IPS-18a (cell line): ENCODE measurements around the gene FAM180A.
"Not testable (repeated sequence)": the region's sequence is repeated elsewhere in the genome, so short reads cannot be mapped to it uniquely, and the experiment has no call there.

Source experiments
- H3K27ac ChIP-seq: one replicate; pipeline ENCODE4 v1.5.1; 2013; ENCODE audit warnings: low read length
- H3K27me3 ChIP-seq: one replicate; pipeline ENCODE4 v1.6.1; 2013; ENCODE audit warnings: mild to moderate bottlenecking, low read length; ENCODE audit not compliant: control insufficient read depth, insufficient read depth
- H3K36me3 ChIP-seq: one replicate; pipeline ENCODE4 v1.6.1; 2013; ENCODE audit warnings: low read depth, low read length; ENCODE audit not compliant: control insufficient read depth
- H3K4me1 ChIP-seq: one replicate; pipeline ENCODE4 v1.6.1; 2013; ENCODE audit warnings: low read depth, low read length; ENCODE audit not compliant: control insufficient read depth
- H3K4me3 ChIP-seq: one replicate; pipeline ENCODE4 v1.5.1; 2013; ENCODE audit warnings: low read length
- H3K9ac ChIP-seq: one replicate; pipeline ENCODE4 v1.6.1; 2013; ENCODE audit warnings: mild to moderate bottlenecking, low read length, moderate library complexity
- H3K9me3 ChIP-seq: one replicate; pipeline ENCODE4 v1.6.1; 2013; ENCODE audit warnings: low read depth, low read length; ENCODE audit not compliant: control insufficient read depth

FAM180A gene

GRCh38 chr7:135785065-135785464, 36.5 kb upstream of the FAM180A start:
- H3K9me3 ChIP-seq: no peaks in the 10 kb centered on the region
- H3K4me3 ChIP-seq: no peak overlapping the region
- no peaks in the 10 kb centered on the region for H3K4me1 ChIP-seq
- no peaks in the 10 kb centered on the region for H3K36me3 ChIP-seq
- H3K27ac ChIP-seq: no peak overlapping the region
- H3K9ac ChIP-seq: no peak overlapping the region
- H3K27me3 ChIP-seq: no peaks in the 10 kb centered on the region

- Histone ChIP-seq H3K9ac (no peak overlapping the region), H3K9me3 (no peaks in the 10 kb centered on the region), H3K27ac (no peak overlapping the region), H3K4me1 (no peaks in the 10 kb centered on the region), H3K36me3 (no peaks in the 10 kb centered on the region), H3K27me3 (no peaks in the 10 kb centered on the region), H3K4me3 (no peak overlapping the region)
These were observed 35.4 kb upstream of the FAM180A start for GRCh38 chr7:135784013-135784412.

GRCh38 chr7:135782801-135783200, 34.2 kb upstream of the FAM180A start:
- H3K36me3 ChIP-seq: no peaks in the 10 kb centered on the region

GRCh38 chr7:135782377-135782776, 33.8 kb upstream of the FAM180A start:
- no peaks in the 10 kb centered on the region for H3K27me3 ChIP-seq
- H3K27ac ChIP-seq: no peak overlapping the region
- peaks cover 6% of the 10 kb centered on the region for H3K9me3 ChIP-seq
- H3K4me1 ChIP-seq: no peaks in the 10 kb centered on the region
- no peak overlapping the region for H3K4me3 ChIP-seq
- no peaks in the 10 kb centered on the region for H3K36me3 ChIP-seq
- no peak overlapping the region for H3K9ac ChIP-seq

More at GRCh38 chr7:135782801-135783200, 34.2 kb upstream of the FAM180A start:
- Histone ChIP-seq H3K4me1 (no peaks in the 10 kb centered on the region), H3K27ac (no peak overlapping the region), H3K9me3 (peaks cover 4% of the 10 kb centered on the region), H3K9ac (no peak overlapping the region), H3K27me3 (no peaks in the 10 kb centered on the region), H3K4me3 (no peak overlapping the region)

GRCh38 chr7:135777626-135778398, 29.2 kb upstream of the FAM180A start:
- Histone ChIP-seq H3K36me3 (no peaks in the 10 kb centered on the region), H3K4me3 (no peak overlapping the region), H3K27me3 (no peaks in the 10 kb centered on the region), H3K27ac (no peak overlapping the region), H3K4me1 (peaks cover 14% of the 10 kb centered on the region), H3K9ac (no peak overlapping the region), H3K9me3 (peaks cover 6% of the 10 kb centered on the region)

- H3K27me3 ChIP-seq, H3K36me3 ChIP-seq, H3K9ac ChIP-seq, H3K9me3 ChIP-seq, H3K4me3 ChIP-seq, H3K27ac ChIP-seq: not testable (repeated sequence)
- peaks cover 14% of the 10 kb centered on the region for H3K4me1 ChIP-seq
These were observed 27.3 kb upstream of the FAM180A start for GRCh38 chr7:135775915-135776314.

- no peak overlapping the region for H3K27ac ChIP-seq
These were observed 26.6 kb upstream of the FAM180A start for GRCh38 chr7:135775230-135775629.

GRCh38 chr7:135774284-135774683, 25.7 kb upstream of the FAM180A start:
- H3K9me3 ChIP-seq: peaks cover 6% of the 10 kb centered on the region
- H3K27me3 ChIP-seq: no peaks in the 10 kb centered on the region
- H3K9ac ChIP-seq: no peak overlapping the region
- no peak overlapping the region for H3K27ac ChIP-seq
- peaks cover 14% of the 10 kb centered on the region for H3K4me1 ChIP-seq
- no peak overlapping the region for H3K4me3 ChIP-seq
- no peaks in the 10 kb centered on the region for H3K36me3 ChIP-seq

More at GRCh38 chr7:135775230-135775629, 26.6 kb upstream of the FAM180A start:
- Histone ChIP-seq H3K9me3 (peaks cover 6% of the 10 kb centered on the region), H3K9ac (no peak overlapping the region), H3K4me3 (no peak overlapping the region), H3K27me3 (no peaks in the 10 kb centered on the region), H3K4me1 (peaks cover 14% of the 10 kb centered on the region), H3K36me3 (no peaks in the 10 kb centered on the region)

- H3K9me3 ChIP-seq: peaks cover 6% of the 10 kb centered on the region
- no peaks in the 10 kb centered on the region for H3K36me3 ChIP-seq
- H3K27me3 ChIP-seq: no peaks in the 10 kb centered on the region
- H3K9ac ChIP-seq: no peak overlapping the region
- peaks cover 14% of the 10 kb centered on the region for H3K4me1 ChIP-seq
- no peak overlapping the region for H3K27ac ChIP-seq
- H3K4me3 ChIP-seq: no peak overlapping the region
These were observed 24.9 kb upstream of the FAM180A start for GRCh38 chr7:135773464-135773863.

- Histone ChIP-seq H3K36me3 (no peaks in the 10 kb centered on the region), H3K4me3 (no peak overlapping the region), H3K9ac (no peak overlapping the region), H3K4me1 (peaks cover 14% of the 10 kb centered on the region), H3K27me3 (no peaks in the 10 kb centered on the region), H3K9me3 (peaks cover 1% of the 10 kb centered on the region), H3K27ac (no peak overlapping the region)
These were observed 24.1 kb upstream of the FAM180A start for GRCh38 chr7:135772639-135773222.

GRCh38 chr7:135771961-135772638, 23.5 kb upstream of the FAM180A start:
- H3K9me3 ChIP-seq: no peaks in the 10 kb centered on the region
- no peak overlapping the region for H3K9ac ChIP-seq
- H3K4me1 ChIP-seq: peaks cover 14% of the 10 kb centered on the region
- H3K36me3 ChIP-seq: no peaks in the 10 kb centered on the region
- no peaks in the 10 kb centered on the region for H3K27me3 ChIP-seq
- H3K4me3 ChIP-seq: no peak overlapping the region
- H3K27ac ChIP-seq: no peak overlapping the region
